Esophagus muscularis mucosa (tissue), 4 donors: ENCODE data around the gene RAET1E.

ENCODE experiments used
- EP300 ChIP-seq: sonication (generic); formaldehyde crosslinking; IDR thresholded peaks from one replicate; pipeline ENCODE4 v1.6.1; 2017; ENCODE audit warnings: antibody characterized with exemption
- POLR2A ChIP-seq: fragments of 450-650 bp; IDR thresholded peaks from one replicate; pipeline ENCODE4 v1.6.1; 2017; ENCODE audit warnings: antibody characterized with exemption, moderate library complexity, mild to moderate bottlenecking, low read depth
- POLR2AphosphoS5 ChIP-seq, 2 donors: sonication (generic); formaldehyde crosslinking; IDR thresholded peaks; one replicate each; pipeline ENCODE4 v1.6.1; 2017; ENCODE audit warnings: antibody characterized with exemption in 2 of 2
- TF ChIP-seq, protein P1 (sequence below), 3 experiments: fragments of 200-600 bp in 2 of 3; fragments of 450-650 bp in 1 of 3; sonication (generic) in 2 of 3; IDR thresholded peaks; one replicate each; pipeline ENCODE4 v1.5.1; 2017 to 2019; ENCODE audit warnings: antibody characterized with exemption in 3 of 3, mild to moderate bottlenecking in 2 of 3, moderate library complexity in 1 of 3

DNA sequence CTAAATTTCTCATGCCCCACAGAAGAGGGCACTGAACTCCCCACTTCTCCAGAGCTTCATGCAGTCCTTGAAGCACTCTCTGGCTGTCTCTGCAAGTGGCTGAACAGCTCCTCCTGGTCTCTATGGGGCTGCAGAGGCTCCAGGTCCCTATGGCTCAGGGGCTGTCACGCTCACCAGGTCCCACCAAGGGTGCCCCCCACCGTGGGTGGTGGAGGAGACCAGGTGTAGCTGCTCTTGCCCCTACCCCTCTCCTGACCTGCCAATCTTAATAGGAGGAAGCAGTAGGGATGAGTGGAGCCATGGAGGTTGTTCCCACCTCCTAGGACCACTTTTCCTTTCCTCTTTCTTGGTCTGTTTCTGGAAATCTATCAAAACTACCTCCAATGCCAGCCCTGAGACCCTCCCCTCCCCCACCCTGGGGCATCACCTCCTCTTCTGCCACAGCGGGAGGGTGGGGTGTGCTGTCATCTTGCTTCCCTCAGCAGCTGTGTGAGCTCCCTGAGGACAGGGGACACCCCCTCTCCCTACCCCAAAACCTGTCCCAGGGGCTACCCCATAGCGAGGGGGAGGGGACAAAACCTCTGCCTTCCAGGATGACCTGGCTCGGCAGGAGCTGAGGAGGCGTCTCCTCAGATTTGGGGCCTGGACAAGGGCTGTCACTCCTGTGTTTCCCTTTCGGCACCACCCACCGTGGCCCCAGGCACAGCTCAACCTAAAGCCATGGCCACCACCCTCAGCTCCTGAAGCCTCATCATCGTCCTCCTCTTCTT, 12.0 kb upstream of the RAET1E start:
- TF ChIP-seq, protein P1, sequence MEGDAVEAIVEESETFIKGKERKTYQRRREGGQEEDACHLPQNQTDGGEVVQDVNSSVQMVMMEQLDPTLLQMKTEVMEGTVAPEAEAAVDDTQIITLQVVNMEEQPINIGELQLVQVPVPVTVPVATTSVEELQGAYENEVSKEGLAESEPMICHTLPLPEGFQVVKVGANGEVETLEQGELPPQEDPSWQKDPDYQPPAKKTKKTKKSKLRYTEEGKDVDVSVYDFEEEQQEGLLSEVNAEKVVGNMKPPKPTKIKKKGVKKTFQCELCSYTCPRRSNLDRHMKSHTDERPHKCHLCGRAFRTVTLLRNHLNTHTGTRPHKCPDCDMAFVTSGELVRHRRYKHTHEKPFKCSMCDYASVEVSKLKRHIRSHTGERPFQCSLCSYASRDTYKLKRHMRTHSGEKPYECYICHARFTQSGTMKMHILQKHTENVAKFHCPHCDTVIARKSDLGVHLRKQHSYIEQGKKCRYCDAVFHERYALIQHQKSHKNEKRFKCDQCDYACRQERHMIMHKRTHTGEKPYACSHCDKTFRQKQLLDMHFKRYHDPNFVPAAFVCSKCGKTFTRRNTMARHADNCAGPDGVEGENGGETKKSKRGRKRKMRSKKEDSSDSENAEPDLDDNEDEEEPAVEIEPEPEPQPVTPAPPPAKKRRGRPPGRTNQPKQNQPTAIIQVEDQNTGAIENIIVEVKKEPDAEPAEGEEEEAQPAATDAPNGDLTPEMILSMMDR (IDR thresholded peaks at IDR 0.05), result no peak
- TF ChIP-seq POLR2AphosphoS5 (IDR thresholded peaks at IDR 0.05) (no peak), POLR2A (no peak), EP300 (no peak)
